Measurements from ENCODE around the gene KBTBD8.

DNA sequence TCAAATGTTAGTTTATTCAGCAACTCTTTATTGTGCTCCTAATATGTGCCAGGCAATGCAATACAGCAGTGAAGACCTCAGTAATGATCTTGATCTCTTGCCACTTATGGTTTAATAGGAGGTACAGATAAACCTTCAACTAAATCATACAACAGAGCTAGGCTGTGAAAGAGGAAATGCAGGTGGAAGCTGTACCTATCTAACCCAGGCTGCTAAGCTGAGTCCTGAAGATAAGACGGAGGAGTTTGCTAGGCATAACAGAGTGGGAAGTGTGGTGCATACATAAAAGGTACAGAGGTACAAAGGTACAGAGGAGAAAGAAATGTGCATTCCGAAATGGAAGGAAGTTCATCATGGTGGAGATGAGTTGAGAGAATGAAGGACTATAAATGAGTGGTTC, 35.0 kb downstream of the KBTBD8 start:
- TF ChIP-seq POLR2A (IDR thresholded peaks at IDR 0.05), result no peak
- TF ChIP-seq, protein P1, sequence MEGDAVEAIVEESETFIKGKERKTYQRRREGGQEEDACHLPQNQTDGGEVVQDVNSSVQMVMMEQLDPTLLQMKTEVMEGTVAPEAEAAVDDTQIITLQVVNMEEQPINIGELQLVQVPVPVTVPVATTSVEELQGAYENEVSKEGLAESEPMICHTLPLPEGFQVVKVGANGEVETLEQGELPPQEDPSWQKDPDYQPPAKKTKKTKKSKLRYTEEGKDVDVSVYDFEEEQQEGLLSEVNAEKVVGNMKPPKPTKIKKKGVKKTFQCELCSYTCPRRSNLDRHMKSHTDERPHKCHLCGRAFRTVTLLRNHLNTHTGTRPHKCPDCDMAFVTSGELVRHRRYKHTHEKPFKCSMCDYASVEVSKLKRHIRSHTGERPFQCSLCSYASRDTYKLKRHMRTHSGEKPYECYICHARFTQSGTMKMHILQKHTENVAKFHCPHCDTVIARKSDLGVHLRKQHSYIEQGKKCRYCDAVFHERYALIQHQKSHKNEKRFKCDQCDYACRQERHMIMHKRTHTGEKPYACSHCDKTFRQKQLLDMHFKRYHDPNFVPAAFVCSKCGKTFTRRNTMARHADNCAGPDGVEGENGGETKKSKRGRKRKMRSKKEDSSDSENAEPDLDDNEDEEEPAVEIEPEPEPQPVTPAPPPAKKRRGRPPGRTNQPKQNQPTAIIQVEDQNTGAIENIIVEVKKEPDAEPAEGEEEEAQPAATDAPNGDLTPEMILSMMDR (IDR thresholded peaks at IDR 0.05), result no peak
